Measurements from ENCODE around the gene TACC2. TPM values are rescaled to one million over a fixed set of nuclear protein-coding genes. Genes with fewer than 3 reads are reported as not detected.
"Not testable (repeated sequence)": the region's sequence is repeated elsewhere in the genome, so short reads cannot be mapped to it uniquely, and the experiment has no call there.

TACC2 gene
- total and polyA plus RNA-seq, 12 donors: 68.1 to 451 (median 364) TPM

DNA sequence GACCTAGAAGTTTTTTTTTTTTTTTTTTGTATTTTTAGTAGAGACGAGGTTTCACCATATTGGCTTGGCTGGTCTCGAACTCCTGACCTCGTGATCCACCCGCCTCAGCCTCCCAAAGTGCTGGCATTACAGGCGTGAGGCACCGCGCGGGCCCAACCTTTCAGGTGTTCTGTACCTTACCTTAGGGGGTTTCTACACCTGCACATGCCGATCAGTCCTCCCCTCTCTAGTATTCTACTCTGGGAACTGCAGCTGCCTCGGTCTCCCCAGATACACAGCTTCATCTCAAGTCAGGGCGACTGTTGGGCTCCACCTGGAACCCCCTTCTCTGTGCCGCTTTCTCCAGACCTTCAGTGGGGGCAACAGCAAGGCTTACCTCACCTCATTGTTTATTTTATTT is 79.9 kb downstream of the TACC2 start:
- Histone ChIP-seq H3K4me3 (no peak overlapping the region), H3K36me3 (no peaks in the 10 kb centered on the region), H3K27me3 (no peaks in the 10 kb centered on the region), H3K4me1 (peaks cover 0 to 41% (median 7%) of the 10 kb centered on the region in 9 donors), H3K27ac (no peak overlapping the region), H3K9me3 (peaks cover 0 to 6% (median 0%) of the 10 kb centered on the region in 11 donors)
- no peak for DNase-seq
- TF ChIP-seq, protein P1, sequence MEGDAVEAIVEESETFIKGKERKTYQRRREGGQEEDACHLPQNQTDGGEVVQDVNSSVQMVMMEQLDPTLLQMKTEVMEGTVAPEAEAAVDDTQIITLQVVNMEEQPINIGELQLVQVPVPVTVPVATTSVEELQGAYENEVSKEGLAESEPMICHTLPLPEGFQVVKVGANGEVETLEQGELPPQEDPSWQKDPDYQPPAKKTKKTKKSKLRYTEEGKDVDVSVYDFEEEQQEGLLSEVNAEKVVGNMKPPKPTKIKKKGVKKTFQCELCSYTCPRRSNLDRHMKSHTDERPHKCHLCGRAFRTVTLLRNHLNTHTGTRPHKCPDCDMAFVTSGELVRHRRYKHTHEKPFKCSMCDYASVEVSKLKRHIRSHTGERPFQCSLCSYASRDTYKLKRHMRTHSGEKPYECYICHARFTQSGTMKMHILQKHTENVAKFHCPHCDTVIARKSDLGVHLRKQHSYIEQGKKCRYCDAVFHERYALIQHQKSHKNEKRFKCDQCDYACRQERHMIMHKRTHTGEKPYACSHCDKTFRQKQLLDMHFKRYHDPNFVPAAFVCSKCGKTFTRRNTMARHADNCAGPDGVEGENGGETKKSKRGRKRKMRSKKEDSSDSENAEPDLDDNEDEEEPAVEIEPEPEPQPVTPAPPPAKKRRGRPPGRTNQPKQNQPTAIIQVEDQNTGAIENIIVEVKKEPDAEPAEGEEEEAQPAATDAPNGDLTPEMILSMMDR (IDR thresholded peaks at IDR 0.05): no peak
- 94 to 98% methylated on average over 12 of the region's 12 CpGs for WGBS, 2 donors
- ATAC-seq: peak in 1 of 8 donors; percentile 39
- intact Hi-C loops (cut with DNase I): loop anchor here in 1 of 10 donors (5.0 to 10.0 kb wide), 2 partner anchors 144 to 1103 kb away; partner anchors contain the start of gene ATE1

- 96 to 97% methylated on average over 9 of the region's 9 CpGs for WGBS, 2 donors
- Histone ChIP-seq H3K27ac (no peak overlapping the region), H3K27me3 (no peaks in the 10 kb centered on the region), H3K36me3 (no peaks in the 10 kb centered on the region), H3K4me3 (no peak overlapping the region), H3K4me1 (peaks cover 0 to 29% (median 2%) of the 10 kb centered on the region in 9 donors), H3K9me3 (no peaks in the 10 kb centered on the region)
- intact Hi-C loops (cut with DNase I): no loop called here
- TF ChIP-seq, protein P1 (IDR thresholded peaks at IDR 0.05): no peak
- DNase-seq (no peak), ATAC-seq (no peak)
These were observed 83.5 kb downstream of the TACC2 start for GRCh38 chr10:122072491-122072890.

- Histone ChIP-seq H3K4me3 (no peak overlapping the region), H3K4me1 (peaks cover 2 to 39% (median 9%) of the 10 kb centered on the region in 9 donors), H3K27ac (no peak overlapping the region), H3K27me3 (no peaks in the 10 kb centered on the region), H3K36me3 (no peaks in the 10 kb centered on the region), H3K9me3 (no peaks in the 10 kb centered on the region)
- WGBS, 2 donors: 80 to 96% methylated on average over 7 of the region's 7 CpGs
- TF ChIP-seq, protein P1 (IDR thresholded peaks at IDR 0.05): no peak
- DNase-seq (no peak), ATAC-seq (no peak)
- intact Hi-C loops (cut with DNase I): no loop called here
These were observed 84.5 kb downstream of the TACC2 start for GRCh38 chr10:122073508-122073907.

- H3K27me3 ChIP-seq: no peaks in the 10 kb centered on the region
- intact Hi-C loops (cut with DNase I): no loop called here
These were observed 86.2 kb downstream of the TACC2 start for GRCh38 chr10:122075171-122075570.

GRCh38 chr10:122075876-122076275 is 86.9 kb downstream of the TACC2 start:
- H3K4me3 ChIP-seq; H3K9me3 ChIP-seq; H3K36me3 ChIP-seq; intact Hi-C loops (cut with DNase I); H3K27ac ChIP-seq; H3K27me3 ChIP-seq; ATAC-seq; DNase-seq: not testable (repeated sequence)
- WGBS, 2 donors: 95 to 96% methylated on average over 6 of the region's 6 CpGs
- H3K4me1 ChIP-seq: peaks cover 5 to 49% (median 27%) of the 10 kb centered on the region in 9 donors

More at GRCh38 chr10:122075171-122075570, 86.2 kb downstream of the TACC2 start:
- no peak for DNase-seq
- Histone ChIP-seq H3K9me3 (no peaks in the 10 kb centered on the region), H3K36me3 (no peaks in the 10 kb centered on the region), H3K4me1 (peaks cover 5 to 50% (median 21%) of the 10 kb centered on the region in 9 donors), H3K27ac (no peak overlapping the region), H3K4me3 (no peak overlapping the region)
- TF ChIP-seq, protein P1 (IDR thresholded peaks at IDR 0.05): no peak
- no peak for ATAC-seq
- 95% methylated on average over 9 of the region's 9 CpGs for WGBS, 2 donors
